Activated CD4-positive, alpha-beta T cell treated with anti-CD3 and anti-CD28 coated beads, Interleukin-2, Interleukin-4, amounts not matched to agents 100 ng/mL and 50 ng/mL, durations not matched to agents 16 hours and 8 hours (primary cell): ENCODE results near the gene CPLX1.
"Not testable (repeated sequence)": the region's sequence is repeated elsewhere in the genome, so short reads cannot be mapped to it uniquely, and the experiment has no call there.

Experiments
- DNase-seq: peaks from one replicate; pipeline ENCODE4 v3.0.0-alpha.2; 2020; ENCODE audit warnings: low spot score

Gene CPLX1

GRCh38 chr4:776743-777441, 49.0 kb downstream of the CPLX1 start:
- no peak for DNase-seq

GRCh38 chr4:775485-775884, 50.4 kb downstream of the CPLX1 start:
- DNase-seq = not testable (repeated sequence)

- DNase-seq = not testable (repeated sequence)
Observed at GRCh38 chr4:774419-775092, 51.4 kb downstream of the CPLX1 start.

GRCh38 chr4:773214-773613, 52.7 kb downstream of the CPLX1 start:
- DNase-seq = no peak

- DNase-seq = no peak
Observed at GRCh38 chr4:772776-773175, 53.2 kb downstream of the CPLX1 start.

- no peak for DNase-seq
Observed at GRCh38 chr4:772118-772517, 53.8 kb downstream of the CPLX1 start.

GRCh38 chr4:771464-771863, 54.5 kb downstream of the CPLX1 start:
- no peak for DNase-seq

- no peak for DNase-seq
Observed at GRCh38 chr4:770022-770421, 55.9 kb downstream of the CPLX1 start.

- no peak for DNase-seq
Observed at GRCh38 chr4:769511-769910, 56.4 kb downstream of the CPLX1 start.

GRCh38 chr4:768995-769394, 56.9 kb downstream of the CPLX1 start:
- DNase-seq = no peak

GRCh38 chr4:768076-768475, 57.9 kb downstream of the CPLX1 start:
- no peak for DNase-seq

GRCh38 chr4:766559-767283, 59.2 kb downstream of the CPLX1 start:
- DNase-seq = no peak

GRCh38 chr4:766152-766515, 59.8 kb downstream of the CPLX1 start:
- no peak for DNase-seq

- no peak for DNase-seq
Observed at GRCh38 chr4:764405-765169, 61.3 kb downstream of the CPLX1 start.

GRCh38 chr4:763922-764321, 62.0 kb downstream of the CPLX1 start:
- DNase-seq = no peak

GRCh38 chr4:763191-763810, 62.6 kb downstream of the CPLX1 start:
- no peak for DNase-seq

GRCh38 chr4:762211-763190, 63.4 kb downstream of the CPLX1 start:
- no peak for DNase-seq

GRCh38 chr4:761739-762138, 64.2 kb downstream of the CPLX1 start:
- DNase-seq = no peak

GRCh38 chr4:761086-761485, 64.8 kb downstream of the CPLX1 start:
- no peak for DNase-seq

- no peak for DNase-seq
Observed at GRCh38 chr4:760616-761015, 65.3 kb downstream of the CPLX1 start.

- not testable (repeated sequence) for DNase-seq
Observed at GRCh38 chr4:759810-760209, 66.1 kb downstream of the CPLX1 start.
